Fibroblast of lung (primary cell): ENCODE results near the gene FRMD4A.

Experiments
- CTCF ChIP-seq, 2 donors: IDR thresholded peaks in 1 of 2; conservative IDR thresholded peaks in 1 of 2; 1 replicate in 1 of 2; 2 replicates in 1 of 2; pipeline ENCODE4 v1.5.1; 2011 to 2012; ENCODE audit warnings: low read length in 2 of 2, control low read depth in 1 of 2, inconsistent platforms in 1 of 2, low read depth in 1 of 2, mild to moderate bottlenecking in 1 of 2
- EZH2 ChIP-seq: IDR thresholded peaks from 2 replicates; pipeline ENCODE4 v1.5.1; 2012; ENCODE audit warnings: low read length, control low read depth, mild to moderate bottlenecking; ENCODE audit errors: missing control alignments

DNA sequence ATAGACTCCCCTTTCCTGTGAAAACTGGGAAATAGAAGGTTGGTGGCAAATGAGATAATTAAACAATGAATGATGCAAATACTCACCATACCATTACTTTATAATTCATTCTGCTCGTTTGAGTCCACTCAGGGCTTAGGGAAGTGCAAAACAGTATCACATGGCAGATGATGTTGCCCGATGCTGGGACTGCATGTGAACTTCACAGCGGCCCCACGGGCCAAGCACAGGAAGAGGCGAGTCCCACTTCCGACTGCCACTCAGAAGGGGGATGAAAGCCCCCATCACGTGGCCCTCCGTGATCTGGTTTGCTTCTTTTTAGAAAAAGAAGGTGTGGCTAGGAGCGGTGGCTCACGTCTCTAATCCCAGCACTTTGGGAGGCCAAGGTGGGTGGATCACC lies 672.5 kb downstream of the FRMD4A start:
- TF ChIP-seq CTCF (conservative IDR thresholded peaks at IDR 0.05 in 1 of 2, IDR thresholded peaks at IDR 0.05 in 1 of 2; ENCODE audit: low read depth in 1 of 2, low read length in 2 of 2): no peak
- TF ChIP-seq EZH2: no peak
